ENCODE measurements around the gene ISCA2. TPM values are rescaled to one million over a fixed set of nuclear protein-coding genes. Genes with fewer than 3 reads are reported as not detected.

ISCA2 gene
- total RNA-seq, 1 donor from 2014 or later: 26.0 TPM

GRCh38 chr14:74527736-74528280 is 34.2 kb downstream of the ISCA2 start:
- TF ChIP-seq POLR2A (IDR thresholded peaks at IDR 0.05) (no peak), POLR2AphosphoS5 (IDR thresholded peaks at IDR 0.05; ENCODE audit: insufficient read depth in 1 of 2, low read depth in 1 of 2) (no peak)
- TF ChIP-seq, protein P1, sequence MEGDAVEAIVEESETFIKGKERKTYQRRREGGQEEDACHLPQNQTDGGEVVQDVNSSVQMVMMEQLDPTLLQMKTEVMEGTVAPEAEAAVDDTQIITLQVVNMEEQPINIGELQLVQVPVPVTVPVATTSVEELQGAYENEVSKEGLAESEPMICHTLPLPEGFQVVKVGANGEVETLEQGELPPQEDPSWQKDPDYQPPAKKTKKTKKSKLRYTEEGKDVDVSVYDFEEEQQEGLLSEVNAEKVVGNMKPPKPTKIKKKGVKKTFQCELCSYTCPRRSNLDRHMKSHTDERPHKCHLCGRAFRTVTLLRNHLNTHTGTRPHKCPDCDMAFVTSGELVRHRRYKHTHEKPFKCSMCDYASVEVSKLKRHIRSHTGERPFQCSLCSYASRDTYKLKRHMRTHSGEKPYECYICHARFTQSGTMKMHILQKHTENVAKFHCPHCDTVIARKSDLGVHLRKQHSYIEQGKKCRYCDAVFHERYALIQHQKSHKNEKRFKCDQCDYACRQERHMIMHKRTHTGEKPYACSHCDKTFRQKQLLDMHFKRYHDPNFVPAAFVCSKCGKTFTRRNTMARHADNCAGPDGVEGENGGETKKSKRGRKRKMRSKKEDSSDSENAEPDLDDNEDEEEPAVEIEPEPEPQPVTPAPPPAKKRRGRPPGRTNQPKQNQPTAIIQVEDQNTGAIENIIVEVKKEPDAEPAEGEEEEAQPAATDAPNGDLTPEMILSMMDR (IDR thresholded peaks at IDR 0.05): no peak
- no peak for DNase-seq (ENCODE audit: extremely low spot score in 2 of 2)
- intact Hi-C loops (cut with DNase I): no loop called here
- H3K27me3 ChIP-seq: no peaks in the 10 kb centered on the region
- no peaks in the 10 kb centered on the region for H3K36me3 ChIP-seq
- H3K27ac ChIP-seq: no peak overlapping the region
- H3K4me3 ChIP-seq: no peak overlapping the region
- H3K4me1 ChIP-seq: peaks cover 12% of the 10 kb centered on the region
- no peaks in the 10 kb centered on the region for H3K9me3 ChIP-seq

GRCh38 chr14:74528406-74528805 is 34.8 kb downstream of the ISCA2 start:
- Histone ChIP-seq H3K27me3 (no peaks in the 10 kb centered on the region), H3K4me1 (peaks cover 12% of the 10 kb centered on the region), H3K27ac (no peak overlapping the region), H3K4me3 (no peak overlapping the region), H3K9me3 (no peaks in the 10 kb centered on the region), H3K36me3 (no peaks in the 10 kb centered on the region)
- TF ChIP-seq POLR2AphosphoS5 (IDR thresholded peaks at IDR 0.05; ENCODE audit: insufficient read depth in 1 of 2, low read depth in 1 of 2): no peak
- no peak for TF ChIP-seq POLR2A (IDR thresholded peaks at IDR 0.05)
- TF ChIP-seq, protein P1 (IDR thresholded peaks at IDR 0.05): no peak
- no peak for DNase-seq (ENCODE audit: extremely low spot score in 2 of 2)
- intact Hi-C loops (cut with DNase I): no loop called here

- H3K9me3 ChIP-seq: no peaks in the 10 kb centered on the region
- no peak overlapping the region for H3K27ac ChIP-seq
- TF ChIP-seq POLR2AphosphoS5 (IDR thresholded peaks at IDR 0.05; ENCODE audit: insufficient read depth in 1 of 2, low read depth in 1 of 2) (no peak), POLR2A (IDR thresholded peaks at IDR 0.05) (no peak)
- TF ChIP-seq, protein P1 (IDR thresholded peaks at IDR 0.05): no peak
- no peaks in the 10 kb centered on the region for H3K27me3 ChIP-seq
- intact Hi-C loops (cut with DNase I): no loop called here
- no peak overlapping the region for H3K4me3 ChIP-seq
- H3K4me1 ChIP-seq: peaks cover 12% of the 10 kb centered on the region
- H3K36me3 ChIP-seq: no peaks in the 10 kb centered on the region
- no peak for DNase-seq (ENCODE audit: extremely low spot score in 2 of 2)
Measured at GRCh38 chr14:74528886-74529285, 35.3 kb downstream of the ISCA2 start.

- TF ChIP-seq POLR2AphosphoS5 (IDR thresholded peaks at IDR 0.05; ENCODE audit: insufficient read depth in 1 of 2, low read depth in 1 of 2): no peak
- TF ChIP-seq POLR2A (IDR thresholded peaks at IDR 0.05): no peak
- TF ChIP-seq, protein P1 (IDR thresholded peaks at IDR 0.05): no peak
- H3K4me3 ChIP-seq: no peak overlapping the region
- H3K27me3 ChIP-seq: no peaks in the 10 kb centered on the region
- peaks cover 0 to 7% of the 10 kb centered on the region in 2 donors for H3K36me3 ChIP-seq
- intact Hi-C loops (cut with DNase I): no loop called here
- no peaks in the 10 kb centered on the region for H3K9me3 ChIP-seq
- DNase-seq (ENCODE audit: extremely low spot score in 2 of 2): no peak
- H3K4me1 ChIP-seq: peaks cover 12% of the 10 kb centered on the region
- H3K27ac ChIP-seq: no peak overlapping the region
Measured at GRCh38 chr14:74531006-74531405, 37.4 kb downstream of the ISCA2 start.

- peaks cover 0 to 7% of the 10 kb centered on the region in 2 donors for H3K36me3 ChIP-seq
- intact Hi-C loops (cut with DNase I): no loop called here
- H3K4me1 ChIP-seq: peaks cover 12% of the 10 kb centered on the region
- H3K9me3 ChIP-seq: no peaks in the 10 kb centered on the region
- no peak overlapping the region for H3K27ac ChIP-seq
- no peaks in the 10 kb centered on the region for H3K27me3 ChIP-seq
- no peak for TF ChIP-seq POLR2A (IDR thresholded peaks at IDR 0.05)
- TF ChIP-seq, protein P1 (IDR thresholded peaks at IDR 0.05): no peak
- TF ChIP-seq POLR2AphosphoS5 (IDR thresholded peaks at IDR 0.05; ENCODE audit: insufficient read depth in 1 of 2, low read depth in 1 of 2): no peak
- DNase-seq (ENCODE audit: extremely low spot score in 2 of 2): no peak
- no peak overlapping the region for H3K4me3 ChIP-seq
Measured at GRCh38 chr14:74531467-74531866, 37.9 kb downstream of the ISCA2 start.

All from vagina (tissue), 2 donors.